Spleen (tissue), 11 donors: ENCODE measurements around the gene PPCS. TPM values are rescaled to one million over a fixed set of nuclear protein-coding genes. Genes with fewer than 3 reads are reported as not detected.
"Not testable (repeated sequence)": the region's sequence is repeated elsewhere in the genome, so short reads cannot be mapped to it uniquely, and the experiment has no call there.

ENCODE experiments used
- DNase-seq: peaks from one replicate; pipeline ENCODE4 v3.0.0-alpha.2; 2020
- H3K27ac ChIP-seq, 8 donors: fragments of 200-600 bp; sonication (generic) in 7 of 8; 1 replicate in 4 of 8; 2 replicates in 4 of 8; pipeline versions ENCODE4 v1.5.0 to v1.8.0; 2016 to 2021; ENCODE audit warnings: inconsistent platforms in 4 of 8, mild to moderate bottlenecking in 4 of 8, moderate library complexity in 1 of 8
- H3K27me3 ChIP-seq, 7 donors: fragments of 200-600 bp; sonication (generic) in 6 of 7; replicated peaks in 1 of 7; 1 replicate in 4 of 7; 2 replicates in 3 of 7; pipeline versions ENCODE4 v1.5.0 to v1.8.0; 2016 to 2021; ENCODE audit warnings: inconsistent platforms in 3 of 7, mild to moderate bottlenecking in 1 of 7
- H3K36me3 ChIP-seq, 6 donors: fragments of 200-600 bp; sonication (generic) in 5 of 6; 1 replicate in 4 of 6; 2 replicates in 2 of 6; pipeline versions ENCODE4 v1.5.0 to v1.8.0; 2016 to 2021; ENCODE audit warnings: inconsistent platforms in 2 of 6
- H3K4me1 ChIP-seq, 6 donors: fragments of 200-600 bp; sonication (generic) in 5 of 6; 1 replicate in 3 of 6; 2 replicates in 3 of 6; pipeline versions ENCODE4 v1.5.0 to v1.8.0; 2016 to 2021; ENCODE audit warnings: inconsistent platforms in 3 of 6
- H3K4me3 ChIP-seq, 8 donors: fragments of 200-600 bp; sonication (generic) in 7 of 8; 1 replicate in 4 of 8; 2 replicates in 4 of 8; pipeline versions ENCODE4 v1.5.0 to v1.8.0; 2016 to 2021; ENCODE audit warnings: inconsistent platforms in 4 of 8, mild to moderate bottlenecking in 4 of 8, moderate library complexity in 2 of 8
- H3K9me3 ChIP-seq, 8 donors: fragments of 200-600 bp; sonication (generic) in 7 of 8; 1 replicate in 4 of 8; 2 replicates in 4 of 8; pipeline versions ENCODE4 v1.5.0 to v1.8.0; 2016 to 2021; ENCODE audit warnings: inconsistent platforms in 4 of 8
- POLR2A ChIP-seq, 3 donors: fragments of 450-650 bp; IDR thresholded peaks; one replicate each; pipeline ENCODE4 v1.5.1; 2017; ENCODE audit warnings: antibody characterized with exemption in 3 of 3, mild to moderate bottlenecking in 1 of 3
- POLR2AphosphoS5 ChIP-seq, 3 donors: sonication (generic); formaldehyde crosslinking; IDR thresholded peaks; one replicate each; pipeline ENCODE4 v1.5.1; 2017; ENCODE audit warnings: antibody characterized with exemption in 3 of 3
- WGBS, 5 donors: extraction: QIAGEN DNeasy Blood & Tissue Kit in 3 of 5; methylation state at CpG; one replicate each; pipeline versions ENCODE4 v1.1.5 to v1.1.7; 2013 to 2018; 5-methylcytosine and 5-hydroxymethylcytosine counted together
- intact Hi-C: fragments of 100-400 bp; cut with DNase I; formaldehyde crosslinking; loops from one replicate; pipeline ENCODE4 v1.15.0; 2023; ENCODE audit warnings: low total_unique reads
- polyA plus RNA-seq, 3 donors: library from polyadenylated mRNA; stranded (reverse); fragments of 200-250 nt; gene quantifications; one replicate each; pipeline ENCODE4 v1.2.1, GENCODE V29; 2013
- small RNA-seq, 4 donors: library from RNA; depleted of rRNA; stranded (forward); fragments of <200 nt; gene quantifications; one replicate each; pipeline ENCODE3, GENCODE V24; 2016
- total RNA-seq, 7 donors: library from RNA; depleted of rRNA in 3 of 7; stranded (reverse); fragments of >200 nt in 3 of 7; fragmentation: NEBNext Ultra II Directional in 4 of 7; extraction: Animal tissue kit (Norgen Biotek cat#: 25700) in 4 of 7; gene quantifications; one replicate each; pipeline versions ENCODE4 v1.1.0 to v1.2.1, GENCODE V29; 2016 to 2021
- TF ChIP-seq, protein P1 (sequence below), 11 experiments: fragments of 200-600 bp in 7 of 11; fragments of 450-650 bp in 4 of 11; sonication (generic) in 4 of 11; IDR thresholded peaks in 8 of 11; conservative IDR thresholded peaks in 3 of 11; 1 replicate in 7 of 11; 2 replicates in 4 of 11; pipeline versions ENCODE4 v1.4.0 to v1.8.0; 2016 to 2021; ENCODE audit warnings: antibody characterized with exemption in 11 of 11, inconsistent platforms in 4 of 11, mild to moderate bottlenecking in 1 of 11
- donor health status: healthy with polysubstance abuse.
- donor health status: DM: no; HTN: no; CAD: no; lungs with moderate emphysema.
- donor health status: DM: no; HTN: no; CAD: no.
- donor health status: Bipolar disorder and iron deficiency.
- donor health status: healthy.
- donor health status: DM: no; HTN: no; CAD: no.
- donor health status: DM: yes; HTN: yes; CAD: no.

The PPCS gene
- total and polyA plus RNA-seq, 10 donors = 48.4 to 96.3 (median 57.3) TPM

DNA sequence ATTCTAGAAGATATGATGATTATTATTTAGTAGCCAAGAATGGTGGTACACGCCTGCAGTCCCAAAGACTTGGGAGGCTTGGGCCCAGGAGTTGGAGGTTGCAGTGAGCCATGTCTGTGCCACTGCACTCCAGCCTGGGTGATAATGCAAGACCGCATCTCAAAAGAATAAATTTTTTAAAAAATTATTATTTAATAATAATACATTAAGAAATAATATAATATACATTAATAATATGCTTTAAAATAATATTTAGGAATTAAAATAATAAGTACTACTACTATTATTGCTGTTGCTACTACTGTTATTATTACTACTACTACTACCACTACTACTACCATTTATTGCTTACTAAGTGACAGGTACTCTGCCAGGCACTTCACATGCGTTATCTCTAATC, 33.9 kb downstream of the PPCS start:
- H3K4me3 ChIP-seq = no peak overlapping the region
- no peaks in the 10 kb centered on the region for H3K4me1 ChIP-seq
- intact Hi-C loops = no loop called here
- WGBS, 5 donors = 93 to 99% (median 97%) methylated on average over 3 of the region's 3 CpGs
- TF ChIP-seq POLR2AphosphoS5 (IDR thresholded peaks at IDR 0.05) = no peak
- TF ChIP-seq POLR2A (IDR thresholded peaks at IDR 0.05) = no peak
- TF ChIP-seq, protein P1, sequence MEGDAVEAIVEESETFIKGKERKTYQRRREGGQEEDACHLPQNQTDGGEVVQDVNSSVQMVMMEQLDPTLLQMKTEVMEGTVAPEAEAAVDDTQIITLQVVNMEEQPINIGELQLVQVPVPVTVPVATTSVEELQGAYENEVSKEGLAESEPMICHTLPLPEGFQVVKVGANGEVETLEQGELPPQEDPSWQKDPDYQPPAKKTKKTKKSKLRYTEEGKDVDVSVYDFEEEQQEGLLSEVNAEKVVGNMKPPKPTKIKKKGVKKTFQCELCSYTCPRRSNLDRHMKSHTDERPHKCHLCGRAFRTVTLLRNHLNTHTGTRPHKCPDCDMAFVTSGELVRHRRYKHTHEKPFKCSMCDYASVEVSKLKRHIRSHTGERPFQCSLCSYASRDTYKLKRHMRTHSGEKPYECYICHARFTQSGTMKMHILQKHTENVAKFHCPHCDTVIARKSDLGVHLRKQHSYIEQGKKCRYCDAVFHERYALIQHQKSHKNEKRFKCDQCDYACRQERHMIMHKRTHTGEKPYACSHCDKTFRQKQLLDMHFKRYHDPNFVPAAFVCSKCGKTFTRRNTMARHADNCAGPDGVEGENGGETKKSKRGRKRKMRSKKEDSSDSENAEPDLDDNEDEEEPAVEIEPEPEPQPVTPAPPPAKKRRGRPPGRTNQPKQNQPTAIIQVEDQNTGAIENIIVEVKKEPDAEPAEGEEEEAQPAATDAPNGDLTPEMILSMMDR (IDR thresholded peaks at IDR 0.05 in 8 of 11, conservative IDR thresholded peaks at IDR 0.05 in 3 of 11) = no peak
- no peak overlapping the region for H3K27ac ChIP-seq
- H3K9me3 ChIP-seq = peaks cover 0 to 11% (median 3%) of the 10 kb centered on the region in 8 donors
- no peaks in the 10 kb centered on the region for H3K27me3 ChIP-seq
- no peak for DNase-seq
- H3K36me3 ChIP-seq = peaks cover 0 to 22% (median 0%) of the 10 kb centered on the region in 6 donors

DNA sequence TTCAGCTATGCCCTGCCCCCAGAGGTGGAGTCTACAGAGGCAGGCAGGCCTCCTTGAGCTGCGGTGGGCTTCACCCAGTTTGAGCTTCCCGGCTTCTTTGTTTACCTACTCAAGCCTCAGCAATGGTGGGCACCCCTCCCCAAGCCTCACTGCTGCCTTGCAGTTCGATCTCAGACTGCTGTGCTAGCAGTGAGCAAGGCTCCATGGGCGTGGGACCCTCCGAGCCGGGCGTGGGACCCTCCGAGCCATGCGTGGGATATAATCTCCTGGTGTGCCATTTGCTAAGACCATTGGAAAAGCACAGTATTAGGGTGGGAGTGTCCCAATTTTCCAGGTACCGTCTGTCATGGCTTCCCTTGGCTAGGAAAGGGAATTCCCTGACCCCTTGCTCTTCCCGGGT, 45.7 kb downstream of the PPCS start:
- peaks cover 0 to 86% (median 1%) of the 10 kb centered on the region in 6 donors for H3K36me3 ChIP-seq
- peaks cover 9 to 52% (median 44%) of the 10 kb centered on the region in 8 donors for H3K9me3 ChIP-seq
- intact Hi-C loops, H3K4me1 ChIP-seq, H3K27me3 ChIP-seq, H3K27ac ChIP-seq, DNase-seq, H3K4me3 ChIP-seq: not testable (repeated sequence)
- 87 to 98% (median 95%) methylated on average over 7 to 11 of the region's 11 CpGs for WGBS, 5 donors

DNA sequence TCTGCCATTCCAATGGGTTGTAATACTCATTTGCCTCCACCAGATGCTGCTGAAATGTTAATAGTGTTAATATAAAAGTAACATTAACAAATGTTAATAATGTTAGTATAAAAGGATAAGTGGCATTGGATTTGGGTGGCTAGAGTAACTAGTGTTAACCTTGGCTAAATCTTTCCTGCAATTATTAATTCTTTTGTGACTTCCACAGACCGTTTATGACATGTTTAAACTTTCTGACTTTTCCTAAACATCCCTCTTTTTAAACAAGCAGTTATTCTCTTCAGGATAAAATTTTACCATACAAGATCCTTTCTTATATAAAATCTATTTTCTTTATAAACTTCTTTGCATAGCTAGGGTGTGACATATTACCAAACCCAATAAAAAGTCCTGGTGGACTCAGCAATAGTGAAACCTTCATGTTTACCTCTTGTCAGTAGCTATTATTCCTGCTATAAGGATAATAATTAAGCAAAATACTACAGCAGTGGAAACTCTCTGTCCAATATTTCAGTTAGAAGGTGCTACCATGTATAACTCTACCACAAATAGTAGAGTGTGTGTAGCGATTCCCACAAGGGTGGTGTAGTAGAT, 48.3 kb downstream of the PPCS start:
- 88 to 96% (median 91%) methylated on average over 2 of the region's 2 CpGs for WGBS, 5 donors
- peaks cover 12 to 78% (median 69%) of the 10 kb centered on the region in 8 donors for H3K9me3 ChIP-seq

DNA sequence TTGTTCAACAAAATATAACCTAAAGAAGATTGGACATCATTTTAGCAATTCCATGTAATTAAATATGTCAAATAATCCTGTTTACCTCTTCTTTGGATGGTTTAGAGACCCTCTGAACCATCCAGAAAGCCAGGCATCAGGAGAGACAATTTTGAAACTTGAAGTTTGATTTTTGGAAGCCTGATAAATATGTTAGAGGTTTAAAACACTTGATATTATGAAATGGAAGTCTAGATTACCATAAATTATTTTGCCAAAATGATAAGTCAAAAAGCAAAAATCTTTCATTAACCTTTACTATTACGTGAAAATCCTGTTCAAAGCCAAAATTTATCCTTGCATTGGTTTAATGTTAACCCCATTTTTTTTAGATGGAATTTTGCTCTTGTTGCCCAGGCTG, 50.2 kb downstream of the PPCS start:
- peaks cover 0 to 92% (median 1%) of the 10 kb centered on the region in 6 donors for H3K36me3 ChIP-seq
- TF ChIP-seq POLR2AphosphoS5 (IDR thresholded peaks at IDR 0.05) (no peak), POLR2A (IDR thresholded peaks at IDR 0.05) (no peak)
- TF ChIP-seq, protein P1 (IDR thresholded peaks at IDR 0.05 in 8 of 11, conservative IDR thresholded peaks at IDR 0.05 in 3 of 11) = no peak
- H3K4me1 ChIP-seq = no peaks in the 10 kb centered on the region
- no peak for DNase-seq
- no peak overlapping the region for H3K27ac ChIP-seq
- 78 to 97% (median 81%) methylated on average over 1 of the region's 1 CpG for WGBS, 5 donors
- no peaks in the 10 kb centered on the region for H3K27me3 ChIP-seq
- intact Hi-C loops = no loop called here
- H3K9me3 ChIP-seq = peaks cover 12 to 97% (median 88%) of the 10 kb centered on the region in 8 donors
- no peak overlapping the region for H3K4me3 ChIP-seq

More for the DNA sequence above, 48.3 kb downstream of the PPCS start:
- no peak for DNase-seq
- TF ChIP-seq POLR2AphosphoS5 (IDR thresholded peaks at IDR 0.05) (no peak), POLR2A (IDR thresholded peaks at IDR 0.05) (no peak)
- TF ChIP-seq, protein P1 (IDR thresholded peaks at IDR 0.05 in 8 of 11, conservative IDR thresholded peaks at IDR 0.05 in 3 of 11) = no peak
- H3K27me3 ChIP-seq = no peaks in the 10 kb centered on the region
- H3K4me3 ChIP-seq = no peak overlapping the region
- H3K4me1 ChIP-seq = no peaks in the 10 kb centered on the region
- H3K27ac ChIP-seq = no peak overlapping the region
- intact Hi-C loops = no loop called here
- peaks cover 0 to 90% (median under 1%) of the 10 kb centered on the region in 6 donors for H3K36me3 ChIP-seq

Small RNA genes within 50 kb of the gene (small RNA-seq; reads per million reads assigned to genes)
- 0 reads per million in 4 donors for gene TMSB4XP1

Other genes with a start within 250 kb of the PPCS start
- 10 to 100 TPM; 51.0 to 85.8 (median 66.1) TPM for gene FOXJ3, start 121.3 kb upstream of the PPCS start, total RNA-seq
- 10 to 100 TPM in 2 of 3 donors, 1 to 10 TPM in 1; 8.9 to 13.5 (median 12.2) TPM for gene FOXJ3, start 121.3 kb upstream of the PPCS start, polyA plus RNA-seq
- gene RIMKLA, start 75.8 kb upstream of the PPCS start, total RNA-seq = 1 to 10 TPM in 2 of 7 donors, under 1 TPM in 5; 0.13 to 1.4 (median 0.68) TPM
- gene RIMKLA, start 75.8 kb upstream of the PPCS start, polyA plus RNA-seq = under 1 TPM; 0.06 to 0.13 (median 0.07) TPM
- gene ZMYND12, start 521 bp upstream of the PPCS start, total RNA-seq = 1 to 10 TPM in 3 of 7 donors, under 1 TPM in 3, not detected in 1; 0.46 to 4.3 (median 0.88) TPM
- 1 to 10 TPM; 1.5 to 2.1 (median 1.5) TPM for gene ZMYND12, start 521 bp upstream of the PPCS start, polyA plus RNA-seq
- 10 to 100 TPM in 1 of 7 donors, 1 to 10 TPM in 6; 1.9 to 11.6 (median 4.1) TPM for gene CCDC30, start 6.7 kb downstream of the PPCS start, total RNA-seq
- 1 to 10 TPM in 1 of 3 donors, under 1 TPM in 2; 0.65 to 1.1 (median 0.80) TPM for gene CCDC30, start 6.7 kb downstream of the PPCS start, polyA plus RNA-seq
- 10 to 100 TPM; 34.2 to 60.1 (median 39.8) TPM for gene PPIH, start 201.9 kb downstream of the PPCS start, total RNA-seq
- 10 to 100 TPM; 59.6 to 72.3 (median 63.0) TPM for gene PPIH, start 201.9 kb downstream of the PPCS start, polyA plus RNA-seq
- gene YBX1, start 225.9 kb downstream of the PPCS start, total RNA-seq = 100 to 1,000 TPM; 361 to 451 (median 396) TPM
- 100 to 1,000 TPM; 479 to 684 (median 620) TPM for gene YBX1, start 225.9 kb downstream of the PPCS start, polyA plus RNA-seq